Gastroesophageal sphincter (tissue), 4 donors: ENCODE measurements around the gene PRRT3. TPM values are rescaled to one million over a fixed set of nuclear protein-coding genes. Genes with fewer than 3 reads are reported as not detected.

ENCODE experiments used
- ATAC-seq: fragments of 150-250 bp; one replicate; pipeline ENCODE4 v1.9.1; 2016; ENCODE audit warnings: mild to moderate bottlenecking, moderate library complexity
- H3K27ac ChIP-seq, 4 donors: fragments of 200-600 bp; sonication (generic) in 3 of 4; 1 replicate in 3 of 4; 2 replicates in 1 of 4; pipeline ENCODE4 v1.5.1; 2016 to 2019
- H3K27me3 ChIP-seq: fragments of 200-600 bp; sonication (generic); one replicate; pipeline ENCODE4 v1.5.1; 2019
- H3K36me3 ChIP-seq, 2 donors: fragments of 200-600 bp; sonication (generic); one replicate each; pipeline ENCODE4 v1.5.1; 2019; ENCODE audit warnings: control low read depth in 1 of 2
- H3K4me1 ChIP-seq, 3 donors: fragments of 200-600 bp; sonication (generic); 1 replicate in 2 of 3; 2 replicates in 1 of 3; pipeline ENCODE4 v1.5.1; 2016 to 2019; ENCODE audit warnings: control low read depth in 2 of 3
- H3K4me3 ChIP-seq, 2 donors: fragments of 200-600 bp; sonication (generic); one replicate each; pipeline ENCODE4 v1.5.1; 2019; ENCODE audit warnings: mild to moderate bottlenecking in 1 of 2, moderate library complexity in 1 of 2
- H3K9me3 ChIP-seq, 3 donors: fragments of 200-600 bp; sonication (generic); one replicate each; pipeline ENCODE4 v1.5.1; 2017 to 2019; ENCODE audit warnings: control low read depth in 2 of 3
- CTCF ChIP-seq, 4 experiments: fragments of 200-600 bp in 2 of 4; fragments of 450-650 bp in 2 of 4; sonication (generic) in 1 of 4; IDR thresholded peaks; one replicate each; pipeline ENCODE4 v1.5.1; 2017 to 2019; ENCODE audit warnings: antibody characterized with exemption in 4 of 4, mild to moderate bottlenecking in 2 of 4, moderate library complexity in 2 of 4
- EP300 ChIP-seq: sonication (generic); formaldehyde crosslinking; IDR thresholded peaks from one replicate; pipeline ENCODE4 v1.6.1; 2017; ENCODE audit warnings: antibody characterized with exemption, mild to moderate bottlenecking
- POLR2A ChIP-seq, 2 donors: fragments of 450-650 bp; IDR thresholded peaks; one replicate each; pipeline ENCODE4 v1.6.1; 2017; ENCODE audit warnings: antibody characterized with exemption in 2 of 2, mild to moderate bottlenecking in 2 of 2, moderate library complexity in 1 of 2
- POLR2AphosphoS5 ChIP-seq: sonication (generic); formaldehyde crosslinking; IDR thresholded peaks from one replicate; pipeline ENCODE4 v1.6.1; 2017; ENCODE audit warnings: antibody characterized with exemption
- WGBS, 2 donors: methylation state at CpG; one replicate each; pipeline ENCODE4 v1.1.5; 2018; ENCODE audit warnings: low coverage in 1 of 2; 5-methylcytosine and 5-hydroxymethylcytosine counted together
- total RNA-seq, 4 donors: library from RNA; depleted of rRNA; stranded (reverse); fragments of >200 nt; gene quantifications; one replicate each; pipeline ENCODE4 v1.1.0, GENCODE V29; 2016

PRRT3 gene
- total RNA-seq, 4 donors from 2014 or later: 1.3 to 3.6 (median 2.7) TPM

DNA sequence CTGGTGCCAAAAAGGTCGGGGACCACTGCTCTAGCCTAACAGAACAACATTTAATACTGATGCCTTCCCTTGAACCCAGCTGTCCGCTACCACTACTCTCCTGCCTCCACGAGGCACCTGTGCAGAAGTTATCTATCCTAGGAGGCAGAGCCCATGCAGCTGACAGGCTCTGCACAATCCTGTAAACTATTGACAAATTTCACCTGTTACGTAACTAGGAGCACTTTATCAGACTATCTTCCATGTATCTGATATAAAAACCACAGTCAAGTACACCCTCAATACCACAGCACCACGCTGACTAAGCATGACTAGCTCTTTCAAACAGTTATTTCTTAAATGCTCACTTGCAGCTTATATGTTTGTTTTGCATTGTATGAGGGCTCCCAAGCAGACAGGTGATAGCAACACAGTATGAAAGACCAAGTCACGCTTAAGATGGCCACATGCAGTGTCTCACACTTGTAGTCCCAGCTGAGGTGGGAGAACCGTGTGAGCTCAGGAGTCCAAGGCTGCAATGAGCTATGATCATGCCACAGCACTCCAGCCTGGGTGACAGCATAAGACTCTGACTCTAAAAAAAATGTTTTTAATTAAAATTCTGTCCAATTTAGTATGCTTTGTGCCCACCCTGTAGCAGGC, 39.8 kb downstream of the PRRT3 start:
- Histone ChIP-seq H3K4me1 (peaks cover 0 to 40% (median 10%) of the 10 kb centered on the region in 3 donors), H3K27me3 (no peaks in the 10 kb centered on the region)
- no peak for ATAC-seq

DNA sequence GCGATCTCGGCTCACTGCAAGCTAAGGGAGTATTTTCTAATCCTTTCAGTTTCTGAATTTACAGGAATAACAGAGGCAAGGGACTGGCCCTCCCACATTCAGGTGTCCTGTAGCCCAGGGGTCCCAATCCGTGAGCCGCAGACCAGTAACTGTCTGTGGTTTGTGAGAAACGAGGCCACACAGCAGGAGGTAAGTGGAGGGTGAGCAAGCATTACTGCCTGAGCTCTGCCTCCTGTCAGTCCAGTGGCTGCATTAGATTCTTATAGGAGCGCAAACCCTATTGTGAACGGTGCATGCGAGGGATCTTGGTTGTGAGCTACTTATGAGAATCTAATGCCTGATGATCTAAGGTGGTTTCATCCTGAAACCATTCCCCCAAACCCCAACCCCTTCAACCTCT, 40.3 kb downstream of the PRRT3 start:
- Histone ChIP-seq H3K27ac (no peak overlapping the region), H3K27me3 (no peaks in the 10 kb centered on the region), H3K9me3 (no peaks in the 10 kb centered on the region), H3K4me3 (no peak overlapping the region), H3K4me1 (peaks cover 0 to 36% (median 6%) of the 10 kb centered on the region in 3 donors), H3K36me3 (no peaks in the 10 kb centered on the region)
- TF ChIP-seq EP300: no peak
- no peak for TF ChIP-seq CTCF (IDR thresholded peaks at IDR 0.05)
- TF ChIP-seq POLR2A (IDR thresholded peaks at IDR 0.05): no peak
- no peak for TF ChIP-seq POLR2AphosphoS5
- no peak for ATAC-seq
- WGBS, 2 donors: 75 to 80% methylated on average over 2 to 5 of the region's 8 CpGs

More for the DNA sequence above, 39.8 kb downstream of the PRRT3 start:
- H3K9me3 ChIP-seq: no peaks in the 10 kb centered on the region
- H3K36me3 ChIP-seq: no peaks in the 10 kb centered on the region
- no peak overlapping the region for H3K4me3 ChIP-seq
- WGBS, 2 donors: 85 to 86% methylated on average over 5 to 6 of the region's 7 CpGs
- TF ChIP-seq CTCF (IDR thresholded peaks at IDR 0.05): no peak
- TF ChIP-seq POLR2AphosphoS5: no peak
- TF ChIP-seq POLR2A (IDR thresholded peaks at IDR 0.05): no peak
- no peak for TF ChIP-seq EP300
- H3K27ac ChIP-seq: no peak overlapping the region

DNA sequence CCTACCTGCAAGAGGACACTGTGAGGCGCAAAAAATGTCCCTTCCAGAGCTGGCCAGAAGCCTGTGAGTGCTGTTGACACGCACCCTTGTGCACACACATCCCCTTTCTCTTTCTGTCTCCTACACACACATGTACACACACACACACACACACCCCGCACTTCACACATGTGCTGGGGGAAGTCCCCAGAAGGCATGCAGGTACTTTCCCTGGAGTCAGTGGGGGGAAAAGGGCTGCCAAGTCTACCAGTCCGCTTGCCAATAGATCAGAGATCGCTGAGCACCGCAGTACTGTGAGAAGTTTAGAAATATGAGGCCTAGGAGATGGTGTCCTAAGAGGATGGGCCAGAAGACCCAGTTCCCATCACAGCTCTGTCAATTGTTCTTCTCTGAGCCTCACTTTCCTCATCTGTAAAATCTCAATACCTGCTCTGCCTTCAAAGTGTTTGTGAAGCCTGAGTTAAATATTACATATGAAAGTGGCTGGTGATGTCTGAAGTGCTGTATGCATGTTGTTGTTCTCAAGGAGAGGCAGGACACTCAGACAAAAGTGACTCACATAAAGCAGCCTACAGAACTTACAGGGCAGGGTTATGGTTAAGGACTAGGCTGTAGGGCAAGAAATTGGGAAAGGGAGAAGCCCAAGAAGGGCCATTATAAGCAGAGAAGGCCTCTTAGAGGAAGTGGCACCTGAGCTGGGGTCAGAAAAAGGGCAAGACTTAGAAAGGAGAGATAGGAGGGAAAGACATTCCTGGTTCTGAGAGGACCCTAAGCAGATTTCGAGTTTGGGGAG, 42.8 kb downstream of the PRRT3 start:
- Histone ChIP-seq H3K27ac (no peak overlapping the region), H3K9me3 (no peaks in the 10 kb centered on the region), H3K27me3 (no peaks in the 10 kb centered on the region), H3K4me3 (no peak overlapping the region), H3K36me3 (no peaks in the 10 kb centered on the region), H3K4me1 (peaks cover 0 to 12% (median 0%) of the 10 kb centered on the region in 3 donors)
- WGBS, 2 donors: 92% methylated on average over 2 to 6 of the region's 7 CpGs
- no peak for TF ChIP-seq EP300
- no peak for TF ChIP-seq POLR2AphosphoS5
- TF ChIP-seq POLR2A (IDR thresholded peaks at IDR 0.05): no peak
- no peak for ATAC-seq

DNA sequence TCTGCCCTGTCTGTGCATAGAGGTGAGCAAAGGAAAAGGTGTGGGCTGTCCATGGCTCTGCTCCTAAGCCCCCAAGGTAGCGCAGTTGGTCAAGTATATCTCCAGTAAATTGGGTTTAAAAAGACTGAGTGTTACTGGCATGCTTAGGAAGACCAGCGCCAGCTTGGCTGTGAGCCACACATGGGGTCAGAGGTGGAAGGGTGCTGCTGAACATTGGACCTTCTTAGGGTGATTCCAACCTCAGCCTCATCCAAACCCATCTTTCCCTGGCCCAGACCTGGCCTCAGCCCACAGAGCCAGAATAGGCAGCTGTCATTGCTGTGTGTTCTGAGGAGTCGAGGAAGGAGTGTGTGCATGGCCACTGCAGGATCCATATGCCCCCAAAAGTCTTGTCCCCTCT, 43.9 kb downstream of the PRRT3 start:
- Histone ChIP-seq H3K4me1 (peaks cover 0 to under 1% (median 0%) of the 10 kb centered on the region in 3 donors), H3K36me3 (no peaks in the 10 kb centered on the region), H3K27me3 (no peaks in the 10 kb centered on the region), H3K9me3 (no peaks in the 10 kb centered on the region), H3K4me3 (no peak overlapping the region), H3K27ac (no peak overlapping the region)
- no CpG with 5 or more reads among the region's 3 CpGs for WGBS, 2 donors
- TF ChIP-seq EP300 (no peak), POLR2A (IDR thresholded peaks at IDR 0.05) (no peak), CTCF (IDR thresholded peaks at IDR 0.05) (no peak), POLR2AphosphoS5 (no peak)
- no peak for ATAC-seq

GRCh38 chr3:9906480-9906879, 45.7 kb downstream of the PRRT3 start:
- 90 to 100% methylated on average over 1 to 2 of the region's 5 CpGs for WGBS, 2 donors
- Histone ChIP-seq H3K27me3 (no peaks in the 10 kb centered on the region), H3K4me3 (no peak overlapping the region), H3K9me3 (no peaks in the 10 kb centered on the region), H3K27ac (no peak overlapping the region), H3K4me1 (no peaks in the 10 kb centered on the region), H3K36me3 (no peaks in the 10 kb centered on the region)
- ATAC-seq: no peak
- TF ChIP-seq POLR2AphosphoS5 (no peak), CTCF (IDR thresholded peaks at IDR 0.05) (no peak), EP300 (no peak), POLR2A (IDR thresholded peaks at IDR 0.05) (no peak)
